ENCODE results near the gene TIAL1.

TIAL1 gene

DNA sequence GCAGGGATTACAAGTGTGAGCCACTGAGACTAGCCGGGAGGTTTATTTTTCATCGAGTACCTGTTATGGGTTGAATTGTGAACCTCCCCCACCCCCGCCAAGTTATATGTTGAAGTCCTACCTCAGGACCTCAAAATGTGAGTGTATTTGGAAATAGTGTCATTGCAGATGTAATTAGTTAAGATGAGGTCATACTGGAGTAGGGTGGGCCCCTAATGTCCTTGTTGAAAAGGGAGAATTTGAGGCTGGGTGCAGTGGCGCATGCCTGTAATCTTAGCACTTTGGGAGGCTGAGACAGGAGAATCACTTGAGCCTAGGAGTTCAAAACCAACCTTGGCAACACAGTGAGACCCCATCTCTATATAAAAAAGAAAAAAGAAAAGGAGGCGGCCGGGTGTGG lies 43.6 kb upstream of the TIAL1 start:
- H3K4me3 ChIP-seq (ENCODE audit: low read depth, low read length): no peak overlapping the region
- TF ChIP-seq, protein P1, sequence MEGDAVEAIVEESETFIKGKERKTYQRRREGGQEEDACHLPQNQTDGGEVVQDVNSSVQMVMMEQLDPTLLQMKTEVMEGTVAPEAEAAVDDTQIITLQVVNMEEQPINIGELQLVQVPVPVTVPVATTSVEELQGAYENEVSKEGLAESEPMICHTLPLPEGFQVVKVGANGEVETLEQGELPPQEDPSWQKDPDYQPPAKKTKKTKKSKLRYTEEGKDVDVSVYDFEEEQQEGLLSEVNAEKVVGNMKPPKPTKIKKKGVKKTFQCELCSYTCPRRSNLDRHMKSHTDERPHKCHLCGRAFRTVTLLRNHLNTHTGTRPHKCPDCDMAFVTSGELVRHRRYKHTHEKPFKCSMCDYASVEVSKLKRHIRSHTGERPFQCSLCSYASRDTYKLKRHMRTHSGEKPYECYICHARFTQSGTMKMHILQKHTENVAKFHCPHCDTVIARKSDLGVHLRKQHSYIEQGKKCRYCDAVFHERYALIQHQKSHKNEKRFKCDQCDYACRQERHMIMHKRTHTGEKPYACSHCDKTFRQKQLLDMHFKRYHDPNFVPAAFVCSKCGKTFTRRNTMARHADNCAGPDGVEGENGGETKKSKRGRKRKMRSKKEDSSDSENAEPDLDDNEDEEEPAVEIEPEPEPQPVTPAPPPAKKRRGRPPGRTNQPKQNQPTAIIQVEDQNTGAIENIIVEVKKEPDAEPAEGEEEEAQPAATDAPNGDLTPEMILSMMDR (IDR thresholded peaks at IDR 0.05; ENCODE audit: low read depth, low read length): no peak

DNA sequence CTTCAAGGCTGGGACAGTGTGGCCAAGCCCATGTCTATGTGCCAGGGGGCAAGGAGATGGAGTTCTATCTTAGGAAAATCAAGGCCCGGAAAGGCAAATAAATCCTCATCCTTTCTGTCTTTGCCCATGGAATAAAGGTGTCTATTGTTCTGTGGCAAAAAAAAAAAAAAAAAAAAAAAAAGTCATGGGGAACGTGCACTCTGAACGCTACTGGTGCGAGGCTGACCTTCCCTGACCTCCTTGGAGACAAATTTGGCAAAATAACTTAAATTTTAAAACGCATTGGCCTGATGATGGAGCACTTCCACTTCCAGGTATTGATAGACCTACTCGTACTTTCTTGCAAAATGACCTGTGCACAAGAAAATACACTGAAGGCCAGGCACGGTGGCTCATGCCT lies 42.2 kb upstream of the TIAL1 start:
- TF ChIP-seq, protein P1 (IDR thresholded peaks at IDR 0.05; ENCODE audit: low read depth, low read length): no peak
- H3K4me3 ChIP-seq (ENCODE audit: low read depth, low read length): no peak overlapping the region

- TF ChIP-seq, protein P1 (IDR thresholded peaks at IDR 0.05; ENCODE audit: low read depth, low read length): no peak
- no peak overlapping the region for H3K4me3 ChIP-seq (ENCODE audit: low read depth, low read length)
Observed at GRCh38 chr10:119637631-119638030, 40.9 kb upstream of the TIAL1 start.

GRCh38 chr10:119634219-119634544 lies 37.4 kb upstream of the TIAL1 start:
- no peak overlapping the region for H3K4me3 ChIP-seq (ENCODE audit: low read depth, low read length)
- TF ChIP-seq, protein P1 (IDR thresholded peaks at IDR 0.05; ENCODE audit: low read depth, low read length): no peak

DNA sequence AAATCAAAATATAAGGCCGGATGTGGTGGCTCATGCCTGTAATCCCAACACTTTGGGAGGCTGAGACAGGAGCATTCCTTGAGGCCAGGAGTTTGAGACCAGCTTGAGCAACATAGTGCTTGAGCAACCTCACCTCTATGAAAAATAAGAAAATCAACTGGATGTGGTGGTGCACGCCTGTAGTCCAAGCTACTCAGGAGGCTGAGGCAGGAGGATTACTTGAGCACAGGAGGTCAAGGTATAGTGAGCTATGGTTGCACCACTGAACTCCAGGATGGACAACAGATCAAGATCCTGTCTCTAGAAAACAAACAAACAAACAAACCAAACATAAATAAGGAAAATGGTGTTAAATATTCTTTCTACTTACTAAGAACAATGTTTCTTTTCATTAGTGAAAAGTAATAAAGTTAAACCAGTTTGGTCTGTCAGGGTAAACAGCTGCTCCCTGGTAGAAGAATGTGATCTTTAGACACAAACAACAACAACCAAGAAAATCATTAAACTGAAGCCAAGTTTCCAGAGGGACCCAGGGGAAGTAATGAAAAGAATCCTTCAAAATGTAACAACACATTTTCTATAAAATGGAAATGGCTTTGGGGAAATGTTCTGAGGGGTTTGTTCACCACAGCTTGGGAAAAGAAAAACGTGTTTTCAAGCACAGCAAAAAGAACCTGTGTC lies 36.9 kb upstream of the TIAL1 start:
- TF ChIP-seq, protein P1 (IDR thresholded peaks at IDR 0.05; ENCODE audit: low read depth, low read length): no peak
- H3K4me3 ChIP-seq (ENCODE audit: low read depth, low read length): no peak overlapping the region

- no peak overlapping the region for H3K4me3 ChIP-seq (ENCODE audit: low read depth, low read length)
- TF ChIP-seq, protein P1 (IDR thresholded peaks at IDR 0.05; ENCODE audit: low read depth, low read length): no peak
Observed at GRCh38 chr10:119630300-119630699, 33.5 kb upstream of the TIAL1 start.

- TF ChIP-seq, protein P1 (IDR thresholded peaks at IDR 0.05; ENCODE audit: low read depth, low read length): no peak
- no peak overlapping the region for H3K4me3 ChIP-seq (ENCODE audit: low read depth, low read length)
Observed at GRCh38 chr10:119625570-119626280, 29.0 kb upstream of the TIAL1 start.

All from WI38 (cell line).